Measurements from ENCODE around the gene FAM43B. TPM values are rescaled to one million over a fixed set of nuclear protein-coding genes. Genes with fewer than 3 reads are reported as not detected.

Gene FAM43B
- total and polyA plus RNA-seq, 10 of the 15 experiments (the other 5 are each of a cell fraction or from before 2014, with no cell fraction given) = not detected

DNA sequence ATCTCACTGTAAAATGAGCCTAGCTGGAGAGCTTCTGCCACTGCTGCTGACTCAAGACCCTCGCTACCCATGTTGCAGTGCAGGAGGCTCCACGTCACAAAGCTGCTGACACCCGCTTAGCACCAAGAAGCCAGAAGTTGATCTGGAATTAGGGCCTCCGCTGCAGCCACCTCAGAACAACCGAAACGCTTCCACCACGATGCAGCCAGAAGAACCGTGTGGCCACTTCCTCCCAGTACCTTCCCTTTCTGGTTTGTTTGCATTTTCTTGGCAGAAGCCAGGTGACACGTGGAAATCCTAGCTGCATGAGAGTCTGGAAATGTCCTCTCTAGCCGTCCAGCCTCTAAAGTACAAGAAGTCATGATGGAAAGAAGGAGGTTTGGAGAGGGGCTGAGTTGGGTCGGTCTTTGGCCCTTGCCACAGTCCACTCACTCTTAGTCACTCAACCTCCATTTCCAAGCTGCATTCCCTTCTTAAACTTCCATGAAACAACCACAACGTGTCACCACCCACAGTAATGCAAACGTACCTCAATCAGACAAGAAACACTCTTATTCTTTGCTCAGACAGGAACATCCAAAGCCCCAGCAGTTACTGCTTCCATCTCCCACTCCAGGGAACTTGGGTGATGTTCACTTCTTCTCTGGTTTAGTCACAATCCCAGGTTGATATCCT lies 26.5 kb downstream of the FAM43B start (continued):
- TF ChIP-seq SMC3 (IDR thresholded peaks at IDR 0.05; ENCODE audit: borderline replicate concordance, low read length) = no peak

DNA sequence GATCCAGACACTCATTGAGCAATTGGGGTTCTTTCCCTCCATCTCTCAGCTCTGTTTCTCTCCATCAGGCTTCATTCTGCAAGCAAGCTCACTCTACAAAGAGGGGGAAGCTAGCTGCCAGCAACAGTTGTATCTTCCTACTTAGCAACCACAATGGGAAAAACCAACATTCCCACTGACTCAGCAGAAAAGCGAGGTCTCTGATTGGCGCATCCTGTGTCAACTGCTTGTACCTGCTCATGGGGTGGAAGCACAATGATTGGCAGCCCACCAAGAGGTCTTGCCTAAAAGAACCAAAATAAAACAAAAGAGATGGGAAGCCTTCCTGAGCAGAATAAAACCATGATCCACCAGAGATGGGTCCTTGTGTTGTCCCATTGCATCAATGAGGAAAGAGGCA lies 32.5 kb downstream of the FAM43B start:
- CTCF ChIA-PET = no interaction called here
- Histone ChIP-seq H3K27ac (ENCODE audit: control insufficient read depth, insufficient read depth) (no peak overlapping the region), H3K79me2 (ENCODE audit: control insufficient read depth, insufficient read depth, low read length) (no peaks in the 10 kb centered on the region), H3K4me3 (no peak overlapping the region), H3K36me3 (ENCODE audit: control insufficient read depth in 2 of 2, insufficient read depth in 2 of 2, low read length in 1 of 2) (no peaks in the 10 kb centered on the region), H3K4me2 (ENCODE audit: control insufficient read depth, insufficient read depth) (no peak overlapping the region), H3K9ac (ENCODE audit: control insufficient read depth, insufficient read depth, low read length) (no peak overlapping the region), H3K9me3 (replicated peaks; ENCODE audit: control insufficient read depth, insufficient read depth, low read length) (no peaks in the 10 kb centered on the region), H3K4me1 (ENCODE audit: control insufficient read depth, insufficient read depth, low read length) (no peaks in the 10 kb centered on the region), H2AFZ (ENCODE audit: control insufficient read depth, low read depth, low read length) (no peak overlapping the region), H4K20me1 (ENCODE audit: control insufficient read depth, insufficient read depth) (no peaks in the 10 kb centered on the region), H3K27me3 (replicated peaks in 1 of 2; ENCODE audit: control insufficient read depth in 2 of 2, insufficient read depth in 2 of 2, low read length in 1 of 2) (peaks cover 5 to 6% of the 10 kb centered on the region in 2 experiments)
- in situ Hi-C loops (cut with MboI) = no loop called here
- no peak for TF ChIP-seq MXI1 (IDR thresholded peaks at IDR 0.05; ENCODE audit: low read depth, low read length)
- TF ChIP-seq, protein P1, sequence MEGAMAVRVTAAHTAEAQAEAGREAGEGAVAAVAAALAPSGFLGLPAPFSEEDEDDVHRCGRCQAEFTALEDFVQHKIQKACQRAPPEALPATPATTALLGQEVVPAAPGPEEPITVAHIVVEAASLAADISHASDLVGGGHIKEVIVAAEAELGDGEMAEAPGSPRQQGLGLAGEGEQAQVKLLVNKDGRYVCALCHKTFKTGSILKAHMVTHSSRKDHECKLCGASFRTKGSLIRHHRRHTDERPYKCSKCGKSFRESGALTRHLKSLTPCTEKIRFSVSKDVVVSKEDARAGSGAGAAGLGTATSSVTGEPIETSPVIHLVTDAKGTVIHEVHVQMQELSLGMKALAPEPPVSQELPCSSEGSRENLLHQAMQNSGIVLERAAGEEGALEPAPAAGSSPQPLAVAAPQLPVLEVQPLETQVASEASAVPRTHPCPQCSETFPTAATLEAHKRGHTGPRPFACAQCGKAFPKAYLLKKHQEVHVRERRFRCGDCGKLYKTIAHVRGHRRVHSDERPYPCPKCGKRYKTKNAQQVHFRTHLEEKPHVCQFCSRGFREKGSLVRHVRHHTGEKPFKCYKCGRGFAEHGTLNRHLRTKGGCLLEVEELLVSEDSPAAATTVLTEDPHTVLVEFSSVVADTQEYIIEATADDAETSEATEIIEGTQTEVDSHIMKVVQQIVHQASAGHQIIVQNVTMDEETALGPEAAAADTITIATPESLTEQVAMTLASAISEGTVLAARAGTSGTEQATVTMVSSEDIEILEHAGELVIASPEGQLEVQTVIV (IDR thresholded peaks at IDR 0.05; ENCODE audit: borderline replicate concordance, partially characterized antibody) = no peak
- TF ChIP-seq NFYB (IDR thresholded peaks at IDR 0.05; ENCODE audit: insufficient read depth, low read depth, low read length) = no peak
- no peak for TF ChIP-seq RAD51 (IDR thresholded peaks at IDR 0.05)
- no peak for TF ChIP-seq BMI1 (IDR thresholded peaks at IDR 0.05; ENCODE audit: borderline replicate concordance)
- no peak for TF ChIP-seq MYB (IDR thresholded peaks at IDR 0.05; ENCODE audit: borderline replicate concordance, low read depth, low read length)
- no TSS peak for BruUV-seq (replicated peaks)
- 36% methylated on average over 2 of the region's 2 CpGs for WGBS (ENCODE audit: insufficient coverage, insufficient replicate concordance, low lambda C conversion rate, missing lambda C conversion rate)
- intact Hi-C loops (cut with micrococcal nuclease; ENCODE audit: unreplicated experiment) = no loop called here
- SMC1A ChIA-PET (ENCODE audit: uncharacterized antibody, unreplicated experiment) = no interaction called here
- no peak for DNase-seq (ENCODE audit: low read depth, low spot score)
- ATAC-seq = no peak
- RAD21 ChIA-PET (ENCODE audit: unreplicated experiment) = no interaction called here
- POLR2A ChIA-PET = no interaction called here
- FAIRE-seq = no peak

Measured in GM12878 (cell line).